Measurements from ENCODE around the gene PLVAP. TPM values are rescaled to one million over a fixed set of nuclear protein-coding genes. Genes with fewer than 3 reads are reported as not detected.
"Not testable (repeated sequence)": the region's sequence is repeated elsewhere in the genome, so short reads cannot be mapped to it uniquely, and the experiment has no call there.

The PLVAP gene
- polyA plus RNA-seq, 1 donor = 68.7 TPM

GRCh38 chr19:17398902-17399527 is 21.9 kb upstream of the PLVAP start:
- no peak for DNase-seq

DNA sequence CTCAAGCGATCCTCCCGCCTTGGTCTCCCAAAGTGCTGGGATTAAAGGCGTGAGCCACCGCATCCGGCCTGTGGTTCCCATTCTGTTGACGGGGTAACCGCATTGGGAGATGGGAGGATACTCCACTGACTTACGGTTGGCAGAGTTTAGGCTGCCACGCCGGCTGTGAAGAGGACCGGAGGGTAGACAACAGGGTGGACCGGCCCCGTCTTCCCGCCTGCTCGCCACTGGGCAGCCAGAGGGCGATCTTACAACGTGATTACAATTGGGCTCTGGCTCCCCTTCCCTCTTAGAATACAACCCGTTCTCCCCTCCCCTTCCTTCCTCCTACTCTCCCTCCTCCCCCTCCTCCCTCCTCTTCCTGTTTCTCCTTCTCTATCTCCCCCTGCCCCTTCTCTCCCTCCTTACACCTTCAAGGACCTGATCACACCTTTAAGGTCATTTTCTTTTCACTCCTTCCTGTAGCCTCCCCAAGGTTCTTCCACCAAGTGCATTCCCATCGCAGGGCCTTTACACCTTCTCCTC is 17.8 kb upstream of the PLVAP start:
- DNase-seq = no peak

DNA sequence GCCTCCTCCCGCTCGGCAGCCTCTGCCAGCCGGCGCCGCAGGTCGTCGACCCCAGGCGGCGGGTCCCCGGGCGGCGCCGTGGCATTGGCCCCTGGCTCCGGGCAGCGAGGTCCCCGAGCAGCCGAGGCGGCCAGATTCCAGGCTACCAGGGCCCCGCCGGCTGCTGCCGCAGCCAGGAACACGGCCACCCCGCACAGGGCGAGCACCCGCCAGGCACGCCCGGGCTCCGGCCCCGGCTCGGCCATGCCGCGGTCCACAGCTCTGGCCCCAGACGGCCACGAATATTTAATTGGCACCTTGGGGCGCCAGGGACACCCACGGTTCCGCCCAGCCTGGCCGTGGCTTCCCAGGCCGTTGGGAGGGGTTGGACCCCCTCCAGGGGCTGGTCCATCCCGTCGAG is 16.8 kb upstream of the PLVAP start, which contains the start of gene CCDC194:
Gene CCDC194 (minus strand): TSS at position 283 of the 400 bp plus-strand sequence. CDS start 38 bp downstream, at position 245.
- no peak for DNase-seq

GRCh38 chr19:17393002-17393401 is 15.9 kb upstream of the PLVAP start:
- DNase-seq = no peak

DNA sequence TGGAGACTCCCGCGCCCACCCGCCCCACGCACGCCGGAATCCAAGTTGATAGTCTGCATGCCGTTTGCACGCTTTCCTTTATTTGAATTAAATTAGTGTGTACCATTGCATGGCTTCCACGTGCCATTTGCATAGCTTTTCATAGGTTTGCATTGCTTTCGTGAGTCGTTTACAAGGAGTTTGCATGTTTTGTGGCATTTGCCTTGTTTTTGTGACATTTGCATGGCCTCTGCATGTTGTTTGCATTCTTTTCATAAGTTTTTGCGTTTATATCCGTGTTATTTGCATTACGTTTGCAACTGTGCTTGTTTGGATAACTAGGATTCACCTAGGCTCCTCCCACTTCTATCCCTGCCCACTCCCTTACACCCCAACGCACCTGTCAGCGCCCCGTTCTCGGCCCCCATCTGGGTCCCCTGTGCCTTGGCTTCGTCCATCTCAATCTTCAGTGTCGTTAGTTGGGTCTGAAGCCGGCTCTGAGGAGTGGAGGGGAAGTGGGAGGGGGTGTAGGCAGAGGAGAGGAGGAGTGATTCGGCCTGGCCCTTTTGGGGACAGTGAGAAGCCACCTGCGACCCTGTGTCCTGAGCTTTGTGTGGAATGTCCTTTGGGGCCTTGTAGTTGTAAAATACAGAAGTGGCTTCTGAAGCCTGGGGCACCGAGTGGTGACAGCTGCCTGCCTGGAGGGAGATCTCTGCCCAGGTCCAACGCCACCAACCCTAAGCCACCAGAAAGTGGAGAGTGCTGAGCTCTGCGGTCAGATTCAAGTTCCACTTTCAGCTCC is 14.4 kb upstream of the PLVAP start:
- DNase-seq = no peak

DNA sequence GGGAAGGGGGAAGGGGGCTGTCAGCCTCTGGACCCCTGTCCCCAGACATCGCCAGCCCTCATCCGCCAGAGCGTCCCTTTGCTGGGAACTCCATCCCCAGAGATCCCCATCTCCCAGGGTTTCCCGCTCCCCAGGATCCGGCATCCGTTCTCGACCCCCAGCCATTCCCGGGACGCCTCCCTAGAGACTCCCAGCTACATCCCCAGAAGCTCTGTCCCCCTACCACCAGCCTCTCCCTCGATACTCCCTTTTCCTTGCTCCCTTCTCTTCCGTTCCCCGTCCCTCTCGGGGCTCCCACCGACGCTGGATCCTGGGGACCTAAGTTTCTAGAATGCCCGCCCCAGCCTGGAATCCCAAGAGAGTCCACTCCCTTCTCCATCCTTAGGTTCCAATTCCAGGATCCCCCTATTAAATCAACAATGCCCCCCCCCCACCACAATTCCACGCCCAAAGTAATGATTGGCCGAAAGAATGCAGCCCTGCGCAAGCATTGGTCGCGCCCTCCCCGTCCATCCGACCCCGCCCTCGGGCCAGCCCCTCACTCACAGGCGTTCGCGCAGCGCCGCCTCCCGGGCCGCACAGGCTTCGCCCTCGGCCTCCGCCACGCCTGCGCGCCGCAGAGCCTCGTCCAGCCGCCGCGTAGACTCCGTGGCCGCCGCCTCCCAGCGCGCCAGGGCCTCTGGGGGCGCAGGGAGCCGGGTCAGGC is 13.7 kb upstream of the PLVAP start:
- peak; percentile 93 for DNase-seq

GRCh38 chr19:17389957-17390664 is 13.0 kb upstream of the PLVAP start:
- no peak for DNase-seq

DNA sequence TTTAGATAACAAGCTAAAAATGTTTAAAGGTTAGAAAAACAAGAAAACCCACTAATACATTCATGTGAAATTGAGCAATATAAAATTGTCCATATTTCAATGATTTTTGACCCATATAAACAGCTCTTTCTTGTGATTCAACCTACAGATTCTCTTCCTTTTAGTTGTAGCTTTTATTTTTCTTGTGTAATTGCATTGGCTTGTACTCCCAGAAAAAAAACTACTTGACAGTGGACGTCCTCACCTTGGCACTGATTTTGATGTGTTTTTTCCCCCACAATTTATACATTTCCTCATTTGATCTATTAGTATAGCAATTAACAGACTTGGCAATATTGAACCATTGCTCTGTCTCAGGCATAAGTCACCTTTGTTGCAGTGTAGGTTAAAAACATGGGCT is 12.1 kb upstream of the PLVAP start:
- DNase-seq = no peak

- DNase-seq = peak; percentile 59
Observed at GRCh38 chr19:17385878-17386611, 8.9 kb upstream of the PLVAP start.

DNA sequence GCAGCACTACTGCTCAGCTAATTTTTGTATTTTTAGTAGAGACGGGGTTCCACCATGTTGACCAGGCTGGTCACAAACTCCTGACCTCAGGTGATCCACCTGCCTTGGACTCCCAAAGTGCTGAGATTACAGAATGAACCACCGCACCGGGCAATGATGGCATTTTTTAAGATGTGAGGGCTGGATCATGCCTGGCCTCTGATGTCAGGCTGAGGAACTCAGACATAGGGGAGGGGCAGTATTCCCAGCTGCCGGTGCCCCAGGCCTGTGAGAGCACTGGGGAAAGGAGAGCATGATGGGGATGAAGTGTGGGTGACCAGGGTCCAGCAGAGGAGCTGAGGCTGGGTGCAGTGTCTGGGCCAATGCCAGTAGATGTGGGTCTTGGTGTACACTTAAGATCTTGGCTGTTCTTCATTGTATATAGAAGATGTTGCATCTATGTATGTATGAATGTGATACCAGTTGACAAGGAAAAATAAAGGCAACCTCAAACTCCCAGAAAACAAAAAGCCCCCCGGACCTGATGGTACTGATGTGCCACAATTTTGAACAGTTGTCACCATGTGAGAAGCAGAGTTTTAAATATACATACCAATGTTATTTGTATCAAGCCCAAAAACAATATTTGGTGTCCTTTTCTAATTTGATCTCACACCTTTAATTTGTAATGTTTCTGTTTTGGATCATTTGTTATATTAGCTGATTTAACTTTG is 3.4 kb upstream of the PLVAP start:
- DNase-seq = no peak

DNA sequence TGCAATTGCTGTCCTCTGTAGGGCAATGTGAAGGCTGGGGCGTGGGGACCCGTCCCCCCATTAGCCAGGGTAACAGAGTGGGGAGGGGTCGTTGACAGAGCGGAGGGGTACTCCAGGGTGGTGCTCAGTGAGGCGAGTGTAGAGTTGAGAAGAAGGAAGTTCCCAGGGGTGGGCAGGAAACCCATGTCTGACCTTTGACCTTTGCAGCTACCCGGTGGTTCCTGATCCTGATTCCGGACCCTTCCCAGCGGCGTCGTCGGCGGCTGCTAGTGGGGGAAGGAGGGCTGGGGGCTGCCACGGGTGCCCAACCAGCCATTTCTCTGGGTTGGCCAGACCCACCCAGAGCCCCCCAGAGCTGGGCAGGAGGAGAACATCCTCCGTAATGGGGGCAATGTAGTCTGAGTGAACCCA is 2.1 kb upstream of the PLVAP start:
- no peak for DNase-seq

- DNase-seq = no peak
Observed at GRCh38 chr19:17378271-17378670, 1.1 kb upstream of the PLVAP start.

DNA sequence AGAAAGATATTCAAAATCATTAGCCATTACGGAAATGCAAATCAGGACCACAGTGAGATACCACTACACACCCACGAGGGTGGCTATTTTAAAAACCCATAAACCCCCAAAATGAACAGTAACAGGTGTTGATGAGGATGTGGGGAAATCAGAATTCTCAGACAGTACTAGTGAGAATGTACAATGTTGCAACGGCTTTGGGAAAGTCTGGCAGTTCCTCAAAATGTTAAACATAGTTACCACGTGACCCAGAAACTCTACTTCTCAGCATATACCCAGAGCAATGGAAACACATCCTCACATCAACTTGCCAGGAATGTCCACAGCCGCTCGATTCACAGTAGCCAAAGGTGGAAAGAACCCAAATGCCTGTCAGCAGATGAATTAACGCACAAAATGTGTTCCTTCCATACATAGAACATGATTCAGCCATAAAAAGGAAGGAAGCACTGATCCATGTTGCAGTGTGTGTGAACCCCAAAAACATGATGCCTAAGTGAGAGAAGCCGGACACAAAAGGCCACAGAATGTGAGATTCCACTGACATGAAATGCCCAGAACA is 7.0 kb downstream of the PLVAP start:
- no peak for DNase-seq

GRCh38 chr19:17365361-17365760 is 11.8 kb downstream of the PLVAP start:
- no peak for DNase-seq

DNA sequence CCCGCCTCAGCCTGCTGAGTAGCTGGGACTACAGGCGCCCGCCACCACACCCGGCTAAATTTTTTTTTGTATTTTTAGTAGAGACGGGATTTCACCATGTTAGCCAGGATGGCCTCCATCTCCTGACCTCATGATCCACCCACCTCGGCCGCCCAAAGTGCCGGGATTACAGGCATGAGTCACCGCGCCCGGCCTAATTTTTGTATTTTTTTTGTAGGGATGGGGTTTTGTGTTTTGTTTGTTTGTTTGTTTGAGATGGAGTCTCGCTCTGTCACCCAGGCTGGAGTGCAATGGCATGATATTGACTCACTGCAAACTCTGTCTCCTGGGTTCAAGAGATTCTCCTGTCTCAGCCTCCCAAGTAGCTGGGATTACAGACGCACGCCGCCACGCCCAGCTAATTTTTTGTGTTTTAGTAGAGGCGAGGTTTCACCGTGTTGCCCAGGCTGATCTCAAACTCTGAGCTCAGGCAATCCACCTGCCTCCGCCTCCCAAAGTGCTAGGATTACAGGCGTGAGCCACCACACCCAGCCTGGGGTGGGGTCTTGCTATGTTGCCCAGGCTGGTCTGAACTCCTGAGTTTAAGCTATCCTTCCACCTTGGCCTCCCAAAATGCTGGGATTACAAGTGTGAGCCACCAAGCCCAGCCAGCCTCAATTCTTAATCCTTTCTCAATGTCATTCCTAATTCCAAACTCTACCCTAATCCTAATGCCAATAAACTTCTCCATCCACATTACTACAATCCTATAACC is 13.1 kb downstream of the PLVAP start:
- DNase-seq = not testable (repeated sequence)

DNA sequence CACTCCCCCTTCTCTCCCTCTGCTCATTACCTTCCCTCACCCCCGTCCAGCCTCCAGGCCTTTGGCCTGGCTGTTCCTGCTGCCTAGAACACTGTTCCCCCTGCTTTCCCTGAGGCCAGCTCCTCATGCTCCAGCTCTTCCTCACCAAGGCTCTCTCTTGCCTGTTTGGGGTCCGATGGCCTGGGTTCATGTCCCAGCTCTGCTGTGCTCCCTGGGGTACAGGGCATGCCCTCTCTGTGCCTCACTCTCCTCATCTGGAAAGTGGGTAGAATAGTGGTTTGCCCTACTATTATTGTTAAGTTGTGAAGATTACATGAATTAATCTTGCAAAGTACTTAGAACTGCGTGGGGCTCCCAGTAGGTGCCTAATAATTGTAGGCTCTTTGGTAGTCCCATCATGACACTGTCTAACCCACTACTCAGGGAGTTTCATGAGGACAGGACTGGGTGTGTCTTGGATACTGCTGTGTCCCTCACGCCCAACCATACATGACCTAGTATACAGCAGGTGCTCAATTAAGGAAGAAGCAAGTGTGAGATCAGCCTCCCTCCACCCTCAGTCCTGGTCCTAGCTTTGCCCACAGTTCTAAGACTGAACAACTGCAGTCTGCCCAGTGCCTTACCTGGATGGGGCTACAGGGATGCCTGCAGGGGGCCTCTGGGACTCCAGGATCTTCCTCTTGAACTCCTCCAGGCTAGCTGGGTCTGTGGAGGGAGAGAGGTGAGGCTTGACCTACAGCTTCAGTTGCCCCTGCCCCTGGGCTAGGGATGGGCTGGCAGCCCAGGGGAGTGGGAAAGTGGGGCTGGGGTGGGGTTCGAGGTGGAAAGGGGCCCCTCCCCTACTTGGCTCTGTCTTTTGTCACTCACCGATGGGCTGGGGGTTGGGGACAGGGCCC is 17.0 kb downstream of the PLVAP start:
- DNase-seq = no peak

DNA sequence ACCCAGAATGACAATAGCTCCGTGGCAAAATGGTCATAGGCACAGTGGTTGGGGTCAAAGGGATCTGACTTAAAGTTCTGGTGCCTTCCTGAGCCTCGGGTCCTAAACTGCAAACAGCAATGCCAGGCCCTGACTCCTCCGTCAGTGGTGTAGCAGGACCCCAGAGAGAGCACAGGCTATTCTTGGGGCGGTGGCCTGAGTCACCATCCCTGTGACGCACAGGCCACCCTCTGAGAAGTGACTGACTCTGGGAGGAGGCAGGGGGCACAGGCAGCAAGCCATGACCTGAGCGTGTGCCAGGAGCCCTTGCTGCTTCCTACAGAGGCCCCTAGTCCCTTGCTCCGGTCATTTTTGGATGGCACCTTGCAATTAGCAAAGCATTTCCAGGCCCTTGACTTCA is 18.7 kb downstream of the PLVAP start:
- no peak for DNase-seq

DNA sequence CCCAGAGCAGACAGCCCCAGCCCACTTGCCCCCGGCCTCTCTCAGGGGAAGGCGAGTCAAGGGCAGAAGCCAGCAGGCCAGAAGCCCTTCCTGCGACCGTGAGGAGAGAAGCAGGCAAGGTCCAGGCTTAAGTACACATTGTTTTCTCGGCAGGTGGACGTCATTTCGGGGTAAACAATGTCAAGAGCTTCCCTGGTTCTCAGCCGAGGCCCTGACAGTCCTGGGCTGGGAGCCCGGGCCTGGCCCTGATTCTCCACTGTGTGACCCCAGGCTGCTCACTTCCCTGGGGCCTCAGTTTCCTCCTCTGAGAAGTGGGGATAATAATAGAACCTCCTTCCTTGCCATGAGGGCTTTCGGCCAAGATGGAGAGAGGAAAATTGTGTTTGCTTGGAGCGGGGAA is 19.4 kb downstream of the PLVAP start:
- no peak for DNase-seq

DNA sequence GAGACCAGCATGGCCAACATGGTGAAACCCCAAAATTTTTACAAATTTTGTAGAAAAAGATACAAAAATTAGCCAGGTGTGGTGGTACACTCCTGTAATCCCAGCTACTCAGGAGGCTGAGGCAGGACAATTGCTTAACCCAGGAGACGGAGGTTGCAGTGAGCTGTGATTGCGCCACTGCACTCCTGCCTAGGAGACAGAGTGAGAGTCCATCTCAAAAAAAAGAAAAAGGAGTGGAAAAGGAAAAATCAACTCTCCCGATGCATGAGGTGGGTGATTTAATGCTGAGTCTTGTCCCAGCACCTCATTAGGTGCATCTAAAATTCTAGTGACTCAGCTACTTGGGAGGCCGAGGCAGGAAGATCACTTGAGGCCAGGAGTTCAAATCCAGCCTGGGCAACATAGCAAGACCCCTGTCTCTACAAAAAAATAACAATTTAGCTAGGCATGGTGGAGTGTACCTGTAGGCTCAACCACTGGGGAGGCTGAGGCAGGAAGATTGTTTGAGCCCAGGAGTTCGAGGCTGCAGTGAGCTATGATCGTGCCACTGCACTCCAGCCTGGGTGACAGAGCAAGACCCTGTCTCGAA is 20.0 kb downstream of the PLVAP start:
- DNase-seq = no peak

Measured in hindlimb muscle (tissue), 1 donor.